Measurements from ENCODE around the gene PLEKHG4. TPM values are rescaled to one million over a fixed set of nuclear protein-coding genes. Genes with fewer than 3 reads are reported as not detected.

The PLEKHG4 gene, protein sequence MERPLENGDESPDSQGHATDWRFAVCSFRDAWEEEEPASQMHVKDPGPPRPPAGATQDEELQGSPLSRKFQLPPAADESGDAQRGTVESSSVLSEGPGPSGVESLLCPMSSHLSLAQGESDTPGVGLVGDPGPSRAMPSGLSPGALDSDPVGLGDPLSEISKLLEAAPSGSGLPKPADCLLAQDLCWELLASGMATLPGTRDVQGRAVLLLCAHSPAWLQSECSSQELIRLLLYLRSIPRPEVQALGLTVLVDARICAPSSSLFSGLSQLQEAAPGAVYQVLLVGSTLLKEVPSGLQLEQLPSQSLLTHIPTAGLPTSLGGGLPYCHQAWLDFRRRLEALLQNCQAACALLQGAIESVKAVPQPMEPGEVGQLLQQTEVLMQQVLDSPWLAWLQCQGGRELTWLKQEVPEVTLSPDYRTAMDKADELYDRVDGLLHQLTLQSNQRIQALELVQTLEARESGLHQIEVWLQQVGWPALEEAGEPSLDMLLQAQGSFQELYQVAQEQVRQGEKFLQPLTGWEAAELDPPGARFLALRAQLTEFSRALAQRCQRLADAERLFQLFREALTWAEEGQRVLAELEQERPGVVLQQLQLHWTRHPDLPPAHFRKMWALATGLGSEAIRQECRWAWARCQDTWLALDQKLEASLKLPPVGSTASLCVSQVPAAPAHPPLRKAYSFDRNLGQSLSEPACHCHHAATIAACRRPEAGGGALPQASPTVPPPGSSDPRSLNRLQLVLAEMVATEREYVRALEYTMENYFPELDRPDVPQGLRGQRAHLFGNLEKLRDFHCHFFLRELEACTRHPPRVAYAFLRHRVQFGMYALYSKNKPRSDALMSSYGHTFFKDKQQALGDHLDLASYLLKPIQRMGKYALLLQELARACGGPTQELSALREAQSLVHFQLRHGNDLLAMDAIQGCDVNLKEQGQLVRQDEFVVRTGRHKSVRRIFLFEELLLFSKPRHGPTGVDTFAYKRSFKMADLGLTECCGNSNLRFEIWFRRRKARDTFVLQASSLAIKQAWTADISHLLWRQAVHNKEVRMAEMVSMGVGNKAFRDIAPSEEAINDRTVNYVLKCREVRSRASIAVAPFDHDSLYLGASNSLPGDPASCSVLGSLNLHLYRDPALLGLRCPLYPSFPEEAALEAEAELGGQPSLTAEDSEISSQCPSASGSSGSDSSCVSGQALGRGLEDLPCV
- total RNA-seq (2014; rRNA removed; shearing (Covaris generic)) = 2.2 and 2.5 TPM in 2 replicates

DNA sequence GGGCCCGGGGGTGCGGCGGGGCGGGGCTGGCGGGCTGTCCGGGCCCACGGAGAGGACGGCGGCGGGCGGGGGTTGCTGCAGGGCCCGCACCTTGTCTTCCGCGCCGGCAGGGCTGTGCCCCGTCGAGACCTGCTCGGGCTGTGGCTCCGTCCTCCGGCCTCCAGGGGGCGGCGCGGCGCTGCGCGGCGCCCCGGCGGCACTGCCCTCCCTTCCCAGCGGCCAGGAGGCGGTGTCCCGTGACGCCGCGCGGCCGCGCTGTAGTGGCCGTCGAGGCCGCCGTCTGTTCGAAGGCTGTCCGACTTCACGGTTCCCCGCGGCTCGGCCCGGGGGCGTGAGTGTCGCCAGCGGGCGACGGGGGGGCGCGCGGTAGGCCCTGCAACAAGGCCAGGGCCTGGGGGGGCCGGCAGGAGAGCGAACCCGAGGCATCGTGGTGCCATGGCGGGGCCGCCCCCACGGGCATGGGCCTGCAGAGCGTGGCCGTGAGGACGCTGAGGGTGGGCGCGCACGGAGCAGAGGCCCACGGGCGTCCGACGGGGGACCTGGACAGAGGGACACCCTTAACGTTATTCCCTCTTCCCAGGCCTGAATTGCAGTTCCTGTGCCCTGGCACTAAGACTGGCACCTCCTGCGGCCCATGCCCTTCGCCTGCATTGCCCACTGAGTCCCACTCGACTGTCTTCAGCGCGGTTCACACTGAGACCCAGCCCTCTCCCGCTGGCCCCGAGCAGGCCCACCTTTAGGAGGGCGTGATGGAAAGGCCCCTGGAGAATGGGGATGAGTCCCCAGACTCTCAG is at the start of gene PLEKHG4:
Gene PLEKHG4 (plus strand): TSS at position 237 of the 794 bp plus-strand sequence. CDS start 513 bp downstream, at position 750.
- no peak for DNase-seq (ENCODE audit: low read depth)

DNA sequence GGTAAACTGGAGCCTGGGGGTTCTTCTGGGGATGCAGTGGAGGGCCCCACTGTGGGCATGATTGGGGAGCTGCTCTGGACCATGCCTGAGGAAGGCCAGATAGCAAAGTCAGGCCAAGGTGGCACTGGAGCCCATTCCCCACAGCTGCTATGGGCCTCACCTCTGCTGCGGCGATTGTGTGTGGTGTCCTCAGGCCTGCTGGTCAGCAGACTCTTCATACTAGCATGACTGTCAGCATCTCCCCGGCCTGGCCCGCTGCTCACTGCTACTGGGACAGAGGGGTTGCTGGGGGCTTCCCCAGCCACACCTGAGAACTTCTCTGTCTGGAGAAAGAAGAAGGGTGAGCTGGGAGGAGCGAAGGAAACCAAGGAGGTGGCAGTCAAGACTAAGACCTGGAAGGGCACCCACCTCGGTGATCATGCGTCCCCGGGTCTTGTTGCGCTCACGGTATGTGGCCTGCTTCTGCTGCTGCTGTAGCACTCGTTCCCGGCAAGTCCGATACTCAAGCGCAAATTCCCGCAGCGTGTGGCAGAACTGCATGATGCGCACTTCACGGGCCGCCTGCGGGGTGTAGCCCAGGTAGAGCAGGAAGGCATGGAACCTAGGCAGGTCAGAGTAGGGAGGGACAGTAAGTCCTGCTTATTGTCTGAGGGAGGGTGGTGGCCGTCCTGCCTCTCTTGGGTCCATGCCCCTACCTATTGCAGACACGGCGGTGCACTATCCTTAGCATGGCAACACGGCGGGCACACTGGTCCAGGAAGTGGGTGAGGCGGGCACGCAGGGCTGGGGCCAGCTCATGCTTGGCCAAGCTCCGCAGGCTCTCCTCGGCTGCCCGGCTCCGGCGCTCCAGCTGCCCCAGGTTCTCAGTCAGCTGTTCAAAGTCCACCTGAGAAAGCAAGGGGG is 49.2 kb upstream of the PLEKHG4 start:
- DNase-seq (ENCODE audit: low read depth) = no peak

DNA sequence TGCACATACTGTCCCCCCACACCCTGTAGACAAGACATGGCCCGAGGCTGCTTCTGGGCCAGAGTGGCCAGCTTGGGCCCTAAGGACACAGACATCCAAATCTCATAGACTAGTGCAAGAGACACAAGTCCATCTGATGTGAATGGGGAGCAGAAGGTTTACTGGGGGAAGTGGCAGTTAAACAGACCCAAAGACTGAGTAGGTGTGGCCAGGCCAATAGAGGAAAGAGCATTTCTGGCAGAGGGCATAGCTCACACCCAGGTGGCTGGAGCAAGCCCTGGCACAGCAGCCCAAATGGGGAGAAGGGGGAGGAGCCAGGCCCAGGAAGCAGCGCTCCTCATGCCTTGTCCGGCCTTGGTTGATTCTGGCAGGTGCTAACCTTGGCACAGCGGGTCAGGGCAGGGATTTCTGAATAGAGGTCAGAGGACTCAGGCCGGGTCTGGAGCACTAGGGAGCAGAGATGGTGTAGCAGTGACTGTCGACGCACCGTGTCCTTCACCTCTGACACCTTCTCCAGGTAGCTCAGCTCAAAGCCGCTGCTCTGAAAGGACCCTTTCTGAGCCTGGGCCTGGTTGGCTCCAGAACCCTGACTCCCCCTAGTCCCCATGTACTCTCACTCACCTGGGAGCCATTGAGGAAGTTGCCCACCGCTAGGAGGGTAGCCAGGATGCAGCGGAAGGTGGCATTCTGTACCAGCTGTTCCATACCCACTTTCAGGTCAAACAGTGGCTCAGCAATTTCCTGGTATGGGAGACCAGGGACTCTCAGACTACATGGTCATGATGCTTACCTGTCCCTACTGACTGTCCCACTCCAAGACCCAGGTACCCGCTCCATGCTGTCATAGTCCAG is 48.3 kb upstream of the PLEKHG4 start:
- DNase-seq (ENCODE audit: low read depth) = no peak

DNA sequence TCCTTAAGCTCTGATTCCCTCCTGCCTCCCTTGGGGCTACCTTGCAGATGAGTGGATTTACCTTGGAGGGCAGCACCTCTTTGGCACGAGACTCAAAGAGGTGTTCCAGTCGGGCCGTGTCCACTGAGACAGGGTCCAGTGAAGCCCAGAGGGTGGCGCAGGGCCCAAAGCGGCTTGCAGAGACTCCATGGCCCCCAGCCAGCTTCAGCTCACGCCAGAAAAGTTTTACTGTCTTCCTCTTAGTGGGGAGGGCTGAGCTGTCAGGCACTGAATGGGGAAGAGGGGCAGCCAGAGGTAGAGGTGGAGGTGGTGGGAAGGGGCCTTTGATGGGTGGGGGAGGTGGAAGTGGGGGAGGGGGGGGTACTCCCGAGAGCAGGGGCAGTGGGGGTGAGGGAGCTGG is 45.7 kb upstream of the PLEKHG4 start:
- DNase-seq (ENCODE audit: low read depth) = no peak

DNA sequence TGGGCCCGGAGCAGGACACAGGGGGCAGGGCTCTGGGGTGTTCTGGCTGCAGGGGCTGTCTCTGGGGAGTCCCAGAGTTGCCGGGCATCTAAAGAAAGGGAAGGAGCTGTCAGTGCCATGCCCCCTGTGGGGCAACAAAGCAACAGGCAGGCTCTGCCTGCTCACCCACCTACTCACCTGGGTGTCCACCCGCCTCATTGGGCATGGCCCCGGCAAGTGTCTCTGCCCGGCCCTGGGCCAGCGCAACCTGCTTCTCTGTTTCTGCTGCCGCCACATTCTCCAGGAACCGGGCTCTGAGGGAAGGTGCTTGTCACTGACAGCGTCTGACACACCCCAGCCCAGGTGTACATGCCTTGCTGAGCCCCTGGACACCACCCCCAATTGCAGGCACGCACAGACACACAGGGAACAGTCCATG is 45.1 kb upstream of the PLEKHG4 start:
- DNase-seq (ENCODE audit: low read depth) = no peak

DNA sequence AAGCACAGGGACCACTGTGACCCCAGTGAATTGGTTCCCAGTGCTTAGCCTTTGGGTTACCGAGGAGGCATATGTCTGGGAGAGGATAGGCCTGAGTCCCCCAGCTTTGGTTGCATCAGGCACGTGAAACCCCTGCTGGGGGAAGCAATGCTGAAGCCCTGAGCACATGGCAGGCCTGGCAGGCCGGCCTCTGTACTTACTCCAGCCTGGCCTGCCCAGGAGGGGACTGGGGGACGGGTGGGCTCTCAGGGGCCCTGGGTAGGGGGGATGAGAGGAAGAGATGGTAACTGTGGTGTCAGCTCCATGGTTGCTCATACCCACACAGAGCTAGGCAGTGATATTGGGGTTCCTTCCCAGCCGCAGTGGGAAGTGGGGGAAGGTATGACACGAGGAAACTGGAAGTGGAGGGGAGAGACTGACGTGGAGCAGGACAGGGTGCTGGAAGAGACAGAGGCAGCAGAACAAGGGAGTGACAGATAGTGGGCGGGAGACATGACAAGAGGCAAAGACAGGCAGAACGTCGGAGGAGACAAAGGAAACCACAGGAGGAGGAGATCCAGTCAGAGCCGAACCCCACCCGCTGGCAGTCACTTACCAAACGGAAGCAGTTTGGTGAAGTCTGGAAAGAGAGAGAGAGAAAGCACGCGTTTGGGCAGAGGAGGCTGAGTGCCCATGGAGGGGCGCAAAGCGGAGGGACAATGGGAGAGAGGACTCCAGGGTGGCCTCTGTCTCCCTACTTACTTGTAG is 43.3 kb upstream of the PLEKHG4 start:
- no peak for DNase-seq (ENCODE audit: low read depth)

DNA sequence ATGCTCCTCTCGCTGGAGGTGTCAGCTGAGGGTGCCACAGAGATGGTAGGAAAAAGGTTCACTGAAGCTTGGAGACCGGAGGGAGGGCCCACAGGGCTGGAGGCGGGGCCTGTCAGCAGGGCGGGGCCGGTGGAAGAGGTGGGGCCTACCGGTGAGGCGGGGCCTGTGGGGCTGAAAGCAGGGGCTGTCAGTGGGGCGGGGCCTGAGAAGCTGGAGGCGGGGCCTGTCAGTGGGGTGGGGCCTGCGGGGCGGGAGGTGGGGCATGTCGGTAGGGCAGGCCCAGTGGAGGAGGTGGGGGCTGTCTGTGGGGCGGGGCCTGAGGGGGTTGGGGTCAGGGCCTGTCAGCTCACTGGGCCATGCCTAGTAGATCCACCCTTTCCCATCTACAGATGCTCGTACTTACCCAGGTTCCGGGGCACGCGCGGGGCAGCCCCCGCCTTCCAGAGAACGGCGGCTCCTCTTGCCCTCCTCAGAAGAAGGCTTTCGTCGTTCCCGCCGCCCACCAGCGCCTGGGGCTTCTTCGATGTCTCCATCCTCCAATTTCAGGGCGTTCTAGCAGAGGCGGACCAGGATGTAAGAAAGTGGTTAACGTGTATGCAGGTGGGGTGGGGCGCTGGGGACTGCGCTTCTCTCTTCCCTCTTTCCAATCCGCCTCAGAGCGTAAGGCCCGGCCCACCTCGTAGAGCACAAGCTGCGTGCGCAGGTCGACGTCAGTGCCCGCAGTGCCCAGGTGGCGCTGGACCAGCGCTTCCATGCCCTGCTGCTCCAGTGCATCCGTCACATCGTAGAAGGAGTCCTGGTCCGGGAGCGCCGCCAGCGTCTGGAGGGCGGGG is 42.6 kb upstream of the PLEKHG4 start:
- no peak for DNase-seq (ENCODE audit: low read depth)

DNA sequence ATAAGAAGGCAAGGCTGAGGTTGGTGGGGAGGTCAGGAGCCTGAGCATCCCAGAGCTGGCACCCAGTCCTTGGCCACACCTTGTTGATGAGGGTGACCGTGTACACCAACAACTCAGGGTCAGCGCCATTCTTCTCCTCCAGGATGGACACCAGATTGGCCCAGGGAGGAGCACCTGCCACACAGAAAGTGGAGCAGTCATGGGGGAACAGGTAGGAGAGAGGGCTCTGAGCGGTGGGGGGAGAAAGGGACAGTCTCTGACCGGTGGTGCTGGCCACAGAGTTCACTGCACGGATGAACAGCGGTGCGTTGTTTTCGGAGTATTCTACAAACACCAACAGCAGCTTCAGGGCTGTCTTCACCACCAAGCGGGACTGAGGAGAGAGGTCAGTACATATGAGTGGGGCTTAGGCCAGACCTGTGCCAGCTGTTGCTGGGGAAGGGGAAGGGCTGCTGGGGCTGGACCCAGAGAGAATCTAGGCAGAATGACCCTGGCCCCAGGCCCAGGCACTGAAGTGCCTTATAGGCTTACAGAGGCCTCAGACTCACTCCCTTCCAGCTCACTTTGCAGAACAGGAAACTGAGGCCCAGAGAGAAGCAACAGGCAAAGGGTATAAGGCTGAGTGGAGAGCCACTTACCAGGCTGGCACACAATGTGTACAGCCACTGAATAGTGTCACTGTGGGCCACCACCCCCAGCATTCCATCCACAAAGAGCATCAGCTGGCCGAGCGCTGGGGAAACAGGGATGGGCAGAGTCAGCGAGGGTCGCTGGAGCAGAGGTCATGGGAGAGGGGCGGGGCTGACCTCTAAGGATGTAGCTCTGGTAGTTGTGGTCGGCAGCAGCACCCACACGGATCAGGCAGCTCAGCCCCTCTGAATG is 41.7 kb upstream of the PLEKHG4 start:
- no peak for DNase-seq (ENCODE audit: low read depth)

DNA sequence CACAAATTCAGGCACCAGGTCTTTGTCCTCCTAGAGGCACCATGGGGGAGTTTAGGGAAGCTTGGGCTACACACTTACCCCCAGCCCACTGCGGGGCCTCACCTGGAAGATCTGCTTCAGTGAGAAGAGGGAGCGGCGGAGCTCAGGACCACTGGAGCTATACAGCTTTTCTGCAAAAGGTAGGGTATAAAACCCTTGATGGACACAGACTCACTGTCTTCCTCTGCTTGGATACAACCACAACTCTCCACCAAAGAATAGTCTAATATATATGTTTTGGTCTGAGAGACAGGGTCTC is 41.1 kb upstream of the PLEKHG4 start:
- no peak for DNase-seq (ENCODE audit: low read depth)

DNA sequence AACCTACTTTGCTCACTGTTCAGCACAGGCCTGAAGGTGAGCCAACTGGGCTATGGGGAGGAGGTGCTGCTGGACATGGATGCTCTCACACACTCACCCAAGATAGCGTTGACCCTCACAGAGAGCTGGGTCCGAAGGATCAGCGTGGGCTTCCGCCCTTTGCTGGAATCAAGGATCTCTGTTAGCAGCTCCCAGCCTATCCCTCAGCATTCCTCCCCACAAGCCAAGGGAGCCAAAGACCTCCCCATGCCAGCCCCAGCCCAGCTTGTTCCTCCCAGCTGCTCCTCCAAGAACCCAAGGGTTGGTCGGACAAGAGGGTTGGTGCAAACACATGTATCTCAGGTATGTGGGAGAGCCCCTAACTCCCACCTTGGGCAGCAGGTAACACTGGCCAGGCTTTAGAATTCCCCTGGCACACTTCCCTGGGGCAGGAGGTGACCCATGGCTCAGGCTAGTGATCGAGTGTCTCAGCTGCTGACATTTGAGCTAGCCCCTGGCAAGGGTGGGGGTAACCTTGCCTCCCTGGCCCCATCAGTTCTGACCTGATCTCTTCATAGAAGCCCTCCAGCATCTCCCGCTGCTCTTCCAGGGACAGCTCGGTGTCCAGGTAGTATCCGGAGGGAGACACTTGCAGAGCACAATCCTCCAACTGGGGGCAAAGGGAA is 40.4 kb upstream of the PLEKHG4 start:
- DNase-seq (ENCODE audit: low read depth) = no peak

DNA sequence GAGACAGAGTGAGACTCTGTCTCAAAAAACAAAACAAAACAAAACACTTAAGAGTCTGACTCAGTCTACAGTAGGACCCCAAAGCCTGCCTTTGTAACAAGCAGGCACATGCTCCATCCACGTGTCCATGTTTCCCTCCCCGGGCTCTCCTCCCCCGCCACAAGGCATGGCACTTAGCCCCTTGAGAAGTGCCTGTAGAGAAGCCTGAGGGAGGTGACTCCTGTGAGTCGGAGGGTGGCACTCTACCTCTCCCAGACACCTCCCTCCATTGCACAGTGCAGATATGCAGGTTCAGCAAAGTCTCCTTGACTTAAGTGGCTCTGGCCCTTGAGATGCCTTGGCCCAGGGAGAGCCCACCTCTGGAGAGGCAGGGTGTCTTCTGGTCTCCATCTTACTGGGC is 38.8 kb upstream of the PLEKHG4 start:
- peak; percentile 72 for DNase-seq (ENCODE audit: low read depth)

DNA sequence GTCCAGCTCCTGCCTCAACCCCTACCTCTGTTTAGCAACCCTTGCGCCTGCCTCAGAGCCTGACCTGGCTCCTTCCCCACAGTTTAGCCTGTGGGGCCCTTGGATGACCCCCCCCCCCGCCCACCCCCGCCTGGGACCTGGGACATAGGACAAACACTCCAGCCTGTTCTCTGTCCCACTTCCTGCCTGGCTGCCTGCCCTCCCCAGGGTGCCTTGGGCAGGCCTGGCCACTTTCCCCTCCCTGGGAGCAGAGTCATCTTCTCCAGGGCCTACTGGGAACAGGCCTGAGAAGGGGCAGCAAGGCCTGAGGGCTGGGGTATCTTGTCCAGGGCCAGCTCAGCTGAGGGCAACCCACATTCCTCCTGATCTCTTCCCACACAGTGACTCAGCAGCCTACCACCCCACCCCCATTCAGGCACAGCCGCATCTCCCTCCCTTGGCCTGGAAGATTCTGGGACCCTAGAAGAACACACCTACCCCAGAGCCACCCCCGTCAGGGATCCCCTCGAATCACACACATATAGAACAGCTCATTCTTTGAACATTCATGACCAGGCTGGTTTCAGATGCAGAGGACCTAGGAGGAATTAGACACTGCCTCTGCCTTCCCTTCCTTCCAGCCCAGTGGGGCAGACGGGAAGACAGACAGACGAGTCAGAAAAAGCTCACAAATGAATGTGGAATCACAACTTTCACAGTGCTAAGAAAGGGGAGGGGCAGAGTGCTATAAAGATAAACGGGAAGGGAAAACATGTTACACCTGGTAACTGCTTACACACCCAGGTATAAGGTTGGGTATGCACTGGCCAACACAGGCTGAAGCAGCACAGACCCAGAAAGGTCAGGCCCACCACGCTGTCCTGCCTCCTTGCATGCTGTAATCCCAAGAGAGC is 38.1 kb upstream of the PLEKHG4 start:
- peak; percentile 98 for DNase-seq (ENCODE audit: low read depth)

DNA sequence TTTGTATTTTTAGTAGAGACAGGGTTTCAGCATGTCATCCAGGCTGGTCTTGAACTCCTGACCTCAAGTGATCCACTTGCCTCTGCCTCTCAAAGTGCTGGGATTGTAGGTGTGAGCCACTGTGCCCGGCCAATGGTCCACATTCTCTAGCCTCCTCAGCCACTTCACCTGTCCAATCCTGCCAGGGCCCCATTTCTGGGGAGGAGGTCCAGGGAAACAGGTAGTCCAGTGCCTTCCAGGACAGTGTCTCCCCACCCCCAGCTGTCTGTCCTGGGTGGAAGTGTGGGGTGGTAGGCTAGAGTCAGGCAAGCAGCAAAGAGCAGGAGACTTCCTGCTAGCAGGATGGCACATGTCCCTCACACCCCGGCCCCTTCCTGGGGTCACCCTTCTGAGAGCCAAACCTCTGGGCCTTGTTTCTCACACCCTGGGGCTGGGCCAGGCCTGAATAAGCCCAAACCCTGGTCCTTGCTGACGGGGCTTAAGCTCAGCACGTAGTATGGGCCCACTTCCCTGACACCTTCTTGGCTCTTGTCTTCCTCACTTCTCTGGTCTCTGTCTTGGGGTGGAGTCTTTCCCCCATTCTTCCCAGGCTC is 37.1 kb upstream of the PLEKHG4 start:
- no peak for DNase-seq (ENCODE audit: low read depth)

DNA sequence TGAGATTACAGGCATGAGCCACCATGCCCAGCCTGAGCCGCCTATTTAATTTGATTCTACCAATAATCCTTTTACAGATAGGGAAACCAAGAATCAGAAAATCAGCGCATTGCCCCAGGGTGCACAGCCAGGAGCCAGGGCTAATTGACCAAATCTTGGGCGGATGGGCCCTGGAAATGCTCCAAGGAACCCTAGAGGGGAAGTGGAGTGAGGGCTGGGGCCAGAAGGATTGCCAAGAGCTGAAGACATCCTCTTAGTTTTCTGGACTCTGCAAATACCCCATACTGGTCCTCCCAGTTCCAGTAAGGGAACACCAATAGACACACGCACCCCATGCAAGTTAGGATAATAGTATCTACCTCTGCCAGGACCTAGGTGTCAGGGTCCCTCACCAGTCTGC is 35.9 kb upstream of the PLEKHG4 start:
- peak; percentile 49 for DNase-seq (ENCODE audit: low read depth)

Measured in M059J (cell line).